ENCODE data around the gene ZC3H4. TPM values are rescaled to one million over a fixed set of nuclear protein-coding genes. Genes with fewer than 3 reads are reported as not detected.

ZC3H4 gene
- total RNA-seq, 1 experiment from 2014 or later, result 41.8 TPM

DNA sequence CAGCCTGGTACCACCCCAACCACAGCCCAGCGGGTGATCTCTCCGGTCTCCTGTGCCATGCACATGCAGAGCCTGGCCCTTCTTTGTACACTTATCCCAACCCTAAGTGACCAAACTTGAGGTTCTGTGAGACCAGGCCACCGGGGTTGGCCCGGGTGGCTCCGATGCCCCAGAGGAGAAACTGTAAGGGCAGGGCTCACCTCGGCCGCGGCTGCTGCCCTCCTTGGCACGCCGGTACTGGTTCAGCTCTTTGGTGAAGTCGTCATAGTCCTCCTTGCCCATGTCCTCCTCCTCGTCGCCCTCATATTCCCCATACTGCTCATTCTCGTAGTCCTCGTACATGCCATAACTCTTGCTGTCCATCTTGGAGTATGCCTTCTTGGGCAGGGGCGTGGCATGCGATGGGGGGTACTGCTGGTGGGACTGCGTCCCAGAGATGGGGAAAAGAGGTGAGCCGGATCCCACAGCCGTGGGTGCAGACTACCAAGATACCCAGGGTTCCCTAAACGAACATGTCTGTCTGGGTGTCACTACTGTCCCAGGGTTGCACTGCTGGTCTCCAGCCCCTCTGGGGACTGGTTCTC lies 23.7 kb downstream of the ZC3H4 start:
- H3K36me3 Mint-ChIP-seq (ENCODE audit: insufficient read depth, unreplicated experiment), result peaks cover 85% of the 10 kb centered on the region
- CTCF ChIA-PET, result interaction anchor here (0.5 kb wide), 1 partner anchor 11 kb away, joined by 3 read pairs; no protein-coding TSS in a partner anchor
- H3K27me3 Mint-ChIP-seq (ENCODE audit: insufficient read depth, unreplicated experiment), result no peaks in the 10 kb centered on the region
- no peaks in the 10 kb centered on the region for H3K9me3 Mint-ChIP-seq (ENCODE audit: unreplicated experiment)
- DNase-seq (ENCODE audit: unreplicated experiment), result no peak
- TF ChIP-seq, protein P1, sequence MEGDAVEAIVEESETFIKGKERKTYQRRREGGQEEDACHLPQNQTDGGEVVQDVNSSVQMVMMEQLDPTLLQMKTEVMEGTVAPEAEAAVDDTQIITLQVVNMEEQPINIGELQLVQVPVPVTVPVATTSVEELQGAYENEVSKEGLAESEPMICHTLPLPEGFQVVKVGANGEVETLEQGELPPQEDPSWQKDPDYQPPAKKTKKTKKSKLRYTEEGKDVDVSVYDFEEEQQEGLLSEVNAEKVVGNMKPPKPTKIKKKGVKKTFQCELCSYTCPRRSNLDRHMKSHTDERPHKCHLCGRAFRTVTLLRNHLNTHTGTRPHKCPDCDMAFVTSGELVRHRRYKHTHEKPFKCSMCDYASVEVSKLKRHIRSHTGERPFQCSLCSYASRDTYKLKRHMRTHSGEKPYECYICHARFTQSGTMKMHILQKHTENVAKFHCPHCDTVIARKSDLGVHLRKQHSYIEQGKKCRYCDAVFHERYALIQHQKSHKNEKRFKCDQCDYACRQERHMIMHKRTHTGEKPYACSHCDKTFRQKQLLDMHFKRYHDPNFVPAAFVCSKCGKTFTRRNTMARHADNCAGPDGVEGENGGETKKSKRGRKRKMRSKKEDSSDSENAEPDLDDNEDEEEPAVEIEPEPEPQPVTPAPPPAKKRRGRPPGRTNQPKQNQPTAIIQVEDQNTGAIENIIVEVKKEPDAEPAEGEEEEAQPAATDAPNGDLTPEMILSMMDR (IDR thresholded peaks at IDR 0.05; ENCODE audit: unreplicated experiment), result no peak
- intact Hi-C loops (cut with micrococcal nuclease), result no loop called here
- no TSS peak for BruUV-seq (replicated peaks)
- no peak overlapping the region for H3K4me3 Mint-ChIP-seq (ENCODE audit: unreplicated experiment)
- H3K4me1 Mint-ChIP-seq (ENCODE audit: insufficient read depth, unreplicated experiment), result no peaks in the 10 kb centered on the region
- POLR2A ChIA-PET, result interaction anchor here (0.7 to 1.5 kb wide), 2 partner anchors 10 to 38 kb away, joined by 3 to 5 read pairs; no protein-coding TSS in a partner anchor
- no peak overlapping the region for H3K27ac Mint-ChIP-seq (ENCODE audit: low read depth, unreplicated experiment)

DNA sequence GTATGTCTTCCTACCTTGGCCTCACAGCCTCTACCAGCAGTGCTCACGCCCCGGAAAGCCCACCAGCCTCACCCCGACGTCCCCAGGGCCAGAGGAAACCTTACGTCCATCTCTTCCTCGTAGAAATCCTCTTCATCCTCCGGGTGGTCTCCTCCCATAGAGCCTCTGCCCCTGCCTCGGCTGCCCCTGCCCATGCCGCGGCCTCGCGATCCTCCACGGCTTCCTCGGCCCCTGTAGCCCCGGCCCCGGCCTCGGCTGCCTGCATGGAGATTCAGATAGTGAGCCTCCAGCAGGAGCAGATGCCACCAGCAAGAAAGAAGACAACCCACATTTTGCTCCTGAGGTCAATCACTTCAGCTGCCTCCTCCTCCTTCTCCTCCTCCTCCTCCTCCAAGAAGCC lies 27.3 kb downstream of the ZC3H4 start:
- H3K36me3 Mint-ChIP-seq (ENCODE audit: insufficient read depth, unreplicated experiment), result peaks cover 84% of the 10 kb centered on the region
- H3K9me3 Mint-ChIP-seq (ENCODE audit: unreplicated experiment), result no peaks in the 10 kb centered on the region
- no peaks in the 10 kb centered on the region for H3K4me1 Mint-ChIP-seq (ENCODE audit: insufficient read depth, unreplicated experiment)
- BruUV-seq (replicated peaks), result no TSS peak
- no peaks in the 10 kb centered on the region for H3K27me3 Mint-ChIP-seq (ENCODE audit: insufficient read depth, unreplicated experiment)
- POLR2A ChIA-PET, result no interaction called here
- CTCF ChIA-PET, result no interaction called here
- no peak overlapping the region for H3K27ac Mint-ChIP-seq (ENCODE audit: low read depth, unreplicated experiment)
- intact Hi-C loops (cut with micrococcal nuclease), result no loop called here
- TF ChIP-seq, protein P1 (IDR thresholded peaks at IDR 0.05; ENCODE audit: unreplicated experiment), result no peak
- no peak for DNase-seq (ENCODE audit: unreplicated experiment)
- no peak overlapping the region for H3K4me3 Mint-ChIP-seq (ENCODE audit: unreplicated experiment)

DNA sequence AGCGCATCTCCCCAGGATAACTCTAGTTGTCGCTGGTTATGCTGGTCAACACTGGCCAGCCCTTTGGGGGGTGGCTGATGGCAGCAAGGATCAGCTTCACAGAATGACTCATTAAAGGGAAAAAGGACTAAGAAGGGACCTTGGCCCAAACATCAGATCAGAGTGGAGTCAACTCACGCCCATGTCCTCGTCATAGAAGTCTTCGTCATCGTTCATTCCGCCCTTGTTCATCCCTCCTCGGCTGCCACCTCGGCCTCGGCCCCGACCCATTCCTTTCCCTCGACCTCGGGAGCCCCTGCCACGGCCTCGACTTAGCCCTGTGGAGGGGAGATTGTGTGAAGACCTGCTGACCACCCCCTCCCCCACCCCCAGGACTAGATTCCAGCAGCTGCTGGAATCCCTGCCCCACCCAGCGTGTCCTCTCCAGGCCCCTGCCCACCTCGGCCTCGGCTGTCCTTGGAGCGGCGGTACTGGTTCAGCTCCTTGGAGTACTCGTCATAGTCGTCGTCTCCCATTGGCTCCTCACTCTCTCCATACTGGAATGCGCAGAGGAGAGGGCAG lies 28.6 kb downstream of the ZC3H4 start:
- Mint-ChIP-seq H3K4me3 (ENCODE audit: unreplicated experiment) (no peak overlapping the region), H3K27ac (ENCODE audit: low read depth, unreplicated experiment) (no peak overlapping the region), H3K9me3 (ENCODE audit: unreplicated experiment) (no peaks in the 10 kb centered on the region), H3K27me3 (ENCODE audit: insufficient read depth, unreplicated experiment) (no peaks in the 10 kb centered on the region), H3K36me3 (ENCODE audit: insufficient read depth, unreplicated experiment) (peaks cover 84% of the 10 kb centered on the region), H3K4me1 (ENCODE audit: insufficient read depth, unreplicated experiment) (no peaks in the 10 kb centered on the region)
- intact Hi-C loops (cut with micrococcal nuclease), result no loop called here
- CTCF ChIA-PET, result interaction anchor here (1.6 kb wide), 1 partner anchor 39 kb away, joined by 4 read pairs; no protein-coding TSS in a partner anchor
- TF ChIP-seq, protein P1 (IDR thresholded peaks at IDR 0.05; ENCODE audit: unreplicated experiment), result no peak
- POLR2A ChIA-PET, result interaction anchor here (0.8 kb wide), 1 partner anchor 46 kb away, joined by 3 read pairs; no protein-coding TSS in a partner anchor
- BruUV-seq (replicated peaks), result no TSS peak
- DNase-seq (ENCODE audit: unreplicated experiment), result no peak

DNA sequence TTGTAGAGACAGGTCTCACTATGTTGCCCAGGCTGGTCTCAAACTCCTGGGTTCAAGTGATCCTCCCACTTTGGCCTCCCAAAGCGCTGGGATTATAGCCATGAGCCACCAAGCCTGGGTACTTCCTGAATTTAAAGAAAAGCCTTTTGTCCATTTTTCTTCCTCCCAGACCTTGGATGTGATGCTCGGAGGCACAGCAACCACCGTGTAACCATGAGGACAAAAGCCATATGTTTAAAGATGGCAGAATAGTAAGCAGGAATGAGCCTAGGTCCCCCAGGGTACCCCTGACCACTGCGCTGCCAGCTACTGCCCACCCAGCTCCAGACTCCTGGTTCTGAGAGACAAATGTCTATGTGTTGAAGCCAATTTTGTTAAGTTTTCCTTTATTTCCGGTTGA lies 31.1 kb downstream of the ZC3H4 start:
- ChIA-PET CTCF (interaction anchor here (0.6 to 1.4 kb wide), 3 partner anchors 14 to 225 kb away, joined by 3 to 9 read pairs (median 5); no protein-coding TSS in a partner anchor), POLR2A (interaction anchor here (1.0 kb wide), 1 partner anchor 31 kb away, joined by 4 read pairs; the partner anchor contains the start of gene ZC3H4)
- no TSS peak for BruUV-seq (replicated peaks)
- TF ChIP-seq, protein P1 (IDR thresholded peaks at IDR 0.05; ENCODE audit: unreplicated experiment), result no peak
- DNase-seq (ENCODE audit: unreplicated experiment), result no peak
- no peaks in the 10 kb centered on the region for H3K9me3 Mint-ChIP-seq (ENCODE audit: unreplicated experiment)
- no peak overlapping the region for H3K27ac Mint-ChIP-seq (ENCODE audit: low read depth, unreplicated experiment)
- intact Hi-C loops (cut with micrococcal nuclease), result no loop called here
- H3K36me3 Mint-ChIP-seq (ENCODE audit: insufficient read depth, unreplicated experiment), result peaks cover 89% of the 10 kb centered on the region
- no peaks in the 10 kb centered on the region for H3K27me3 Mint-ChIP-seq (ENCODE audit: insufficient read depth, unreplicated experiment)
- H3K4me1 Mint-ChIP-seq (ENCODE audit: insufficient read depth, unreplicated experiment), result no peaks in the 10 kb centered on the region
- H3K4me3 Mint-ChIP-seq (ENCODE audit: unreplicated experiment), result no peak overlapping the region

Measured in MCF 10A (cell line).